HepG2 (cell line): ENCODE results near the gene ASTN2. TPM values are rescaled to one million over a fixed set of nuclear protein-coding genes. Genes with fewer than 3 reads are reported as not detected.

ENCODE experiments used
- ATAC-seq: fragments of 200-7000 bp; cut with Tn5 transposase; 3 replicates; pipeline ENCODE4 v1.9.1; 2020; ENCODE audit warnings: mild to moderate bottlenecking, moderate library complexity
- BruUV-seq: library from RNA; stranded (reverse); fragments of 400-500 nt; replicated peaks from 2 replicates; lab custom pipeline; 2021; lab: Mats Ljungman, UMichigan
- CTCF ChIA-PET: fragments of 300-600 bp; formaldehyde crosslinking; extraction: SDS; loops from one replicate; lab custom pipeline; 2021; ENCODE audit warnings: low total read pairs, inconsistent platforms, low intra/inter-chr PET ratio; lab: Yijun Ruan, JAX
- POLR2A ChIA-PET: fragments of 350-600 bp; sonication (Branson Sonifier 250); formaldehyde crosslinking; loops from one replicate; lab custom pipeline; 2020; ENCODE audit warnings: antibody characterized with exemption, inconsistent platforms; lab: Yijun Ruan, JAX
- DNase-seq: peaks from one replicate; pipeline ENCODE4 v3.0.0-alpha.2; 2015; ENCODE audit warnings: low spot score
- FAIRE-seq: peaks from 3 replicates; lab custom pipeline; 2011; peaks lifted over from hg19 to GRCh38; lab: Jason Lieb, UNC
- H2AFZ ChIP-seq: one replicate; pipeline ENCODE4 v1.6.1; 2011; ENCODE audit warnings: low read length, inconsistent platforms
- H3K27ac ChIP-seq: fragments of 300-600 bp; 3 replicates; pipeline ENCODE4 v1.8.0; 2011; ENCODE audit warnings: mixed run types, mild to moderate bottlenecking, mixed read lengths, low read length, inconsistent platforms; ENCODE audit not compliant: insufficient read depth; ENCODE audit errors: extremely low read length
- H3K27me3 ChIP-seq, 2 experiments: fragments of 200-600 bp in 1 of 2; 2 replicates in 1 of 2; 3 replicates in 1 of 2; pipeline versions ENCODE4 v1.6.0 to v1.8.0; 2011; ENCODE audit warnings: low read length in 2 of 2, mild to moderate bottlenecking in 2 of 2, moderate library complexity in 2 of 2, inconsistent platforms in 1 of 2; ENCODE audit not compliant: insufficient read depth in 2 of 2, control insufficient read depth in 1 of 2
- H3K36me3 ChIP-seq, 2 experiments: fragments of 200-600 bp in 1 of 2; replicated peaks in 1 of 2; 2 replicates in 1 of 2; 3 replicates in 1 of 2; pipeline versions ENCODE4 v1.5.1 to v1.8.0; 2011; ENCODE audit warnings: low read length in 2 of 2, inconsistent platforms in 1 of 2; ENCODE audit not compliant: insufficient read depth in 2 of 2, control insufficient read depth in 1 of 2
- H3K4me1 ChIP-seq: 2 replicates; pipeline ENCODE4 v1.5.1; 2012; ENCODE audit warnings: low read length, inconsistent platforms; ENCODE audit not compliant: insufficient read depth
- H3K4me2 ChIP-seq: 2 replicates; pipeline ENCODE4 v1.6.0; 2011; ENCODE audit warnings: low read depth, low read length, inconsistent platforms
- H3K4me3 ChIP-seq, 3 experiments: fragments of 200-600 bp in 1 of 3; sonication (generic), shearing (Covaris generic) in 1 of 3; replicated peaks in 1 of 3; 2 replicates each; pipeline ENCODE4 v1.5.1; 2011 to 2016; ENCODE audit warnings: low read length in 3 of 3, inconsistent platforms in 2 of 3, low read depth in 2 of 3, mild to moderate bottlenecking in 2 of 3, control low read depth in 1 of 3, mixed read lengths in 1 of 3; ENCODE audit not compliant: insufficient read depth in 1 of 3
- H3K79me2 ChIP-seq: one replicate; pipeline ENCODE4 v1.6.1; 2011; ENCODE audit warnings: low read length, inconsistent platforms; ENCODE audit not compliant: insufficient read depth
- H3K9ac ChIP-seq: 2 replicates; pipeline ENCODE4 v1.6.0; 2011; ENCODE audit warnings: mild to moderate bottlenecking, low read depth, low read length, inconsistent platforms; ENCODE audit not compliant: insufficient read depth
- H3K9me3 ChIP-seq: 2 replicates; pipeline ENCODE4 v1.5.1; 2012; ENCODE audit warnings: mild to moderate bottlenecking, low read length
- H4K20me1 ChIP-seq: 2 replicates; pipeline ENCODE4 v1.6.0; 2011; ENCODE audit warnings: inconsistent platforms, mild to moderate bottlenecking, low read length, moderate library complexity; ENCODE audit not compliant: insufficient read depth
- BHLHE40 ChIP-seq: IDR thresholded peaks from 2 replicates; pipeline ENCODE4 v1.6.1; 2011; ENCODE audit warnings: low read length, improper control_type of control experiment
- HNF1A ChIP-seq, 2 experiments: sonication (generic) in 1 of 2; formaldehyde crosslinking in 1 of 2; IDR thresholded peaks; 2 replicates each; pipeline versions ENCODE4 v1.4.0 to v1.6.1; 2016 to 2020; ENCODE audit warnings: borderline replicate concordance in 1 of 2, low read depth in 1 of 2, mild to moderate bottlenecking in 1 of 2, missing genetic modification reagents in 1 of 2
- IRF9 ChIP-seq: sonication (generic); formaldehyde crosslinking; IDR thresholded peaks from 2 replicates; pipeline ENCODE4 v1.8.0; 2022; ENCODE audit warnings: missing genetic modification reagents, mild to moderate bottlenecking, borderline replicate concordance
- NFIC ChIP-seq: IDR thresholded peaks from 2 replicates; pipeline ENCODE4 v1.6.1; 2012; ENCODE audit warnings: mild to moderate bottlenecking, low read length, inconsistent platforms
- PAF1 ChIP-seq: IDR thresholded peaks from 2 replicates; pipeline ENCODE4 v1.6.1; 2016; ENCODE audit warnings: missing genetic modification reagents, missing compliant biosample characterization
- TBL1XR1 ChIP-seq: fragments of 150-350 bp; IDR thresholded peaks from 2 replicates; pipeline ENCODE4 v1.6.1; 2014; ENCODE audit warnings: borderline replicate concordance, low read length; ENCODE audit not compliant: partially characterized antibody
- ZNF205 ChIP-seq: IDR thresholded peaks from 2 replicates; pipeline ENCODE4 v1.6.1; 2018; ENCODE audit warnings: missing biosample characterization, missing genetic modification reagents
- WGBS: methylation state at CpG from one replicate; pipeline ENCODE4 v1.1.6; 2017; ENCODE audit warnings: low lambda C conversion rate; 5-methylcytosine and 5-hydroxymethylcytosine counted together
- in situ Hi-C: cut with HindIII; loops from 2 replicates; pipeline ENCODE4 v1.10.0; 2017; ENCODE audit warnings: low pct_unique_long_range_greater_than_20kb; ENCODE audit not compliant: extremely low pct_ligation_motif_present
- intact Hi-C: fragments of 100-400 bp; cut with micrococcal nuclease; formaldehyde crosslinking; loops from one replicate; pipeline ENCODE4 v1.10.0; 2022; ENCODE audit not compliant: unreplicated experiment
- polyA plus RNA-seq, 8 experiments: library from polyadenylated mRNA; depleted of rRNA in 3 of 8; stranded (reverse) in 7 of 8; unstranded in 1 of 8; fragments of >200 nt; fragmentation: Illumina TruSeq in 4 of 8; extraction: Trizol in 4 of 8; gene quantifications; 2 replicates each; pipeline versions ENCODE4 v1.2.1 to v1.2.3, GENCODE V29; 2011 to 2016; ENCODE audit warnings: low read depth in 4 of 8, missing spikeins in 1 of 8, mixed read lengths in 1 of 8; ENCODE audit not compliant: insufficient read depth in 1 of 8
- total RNA-seq, 5 experiments: library from RNA; depleted of rRNA; stranded (reverse); fragments of >200 nt; fragmentation: Illumina TruSeq; extraction: Trizol; gene quantifications; 2 replicates each; pipeline ENCODE4 v1.2.3, GENCODE V29; 2016; ENCODE audit warnings: low read depth in 1 of 5

Gene ASTN2
- total and polyA plus RNA-seq, 2 of the 13 experiments (the other 11 are each of a cell fraction or from before 2014, with no cell fraction given): 5.2 to 13.5 TPM

- WGBS: 98% methylated on average over 2 of the region's 2 CpGs
- H3K9me3 ChIP-seq: no peaks in the 10 kb centered on the region
- H3K9ac ChIP-seq: no peak overlapping the region
- FAIRE-seq (no peak), ATAC-seq (no peak), DNase-seq (no peak)
- intact Hi-C loops: no loop called here
- H3K4me3 ChIP-seq: no peak overlapping the region
- no peaks in the 10 kb centered on the region for H3K27me3 ChIP-seq
- no peaks in the 10 kb centered on the region for H3K4me1 ChIP-seq
- CTCF ChIA-PET: no interaction called here
- no peak for TF ChIP-seq NFIC
- TF ChIP-seq TBL1XR1: no peak
- TF ChIP-seq HNF1A (IDR thresholded peaks at IDR 0.05; ENCODE audit: low read depth): no peak
- no peak for TF ChIP-seq HNF1A (CRISPR knock-in tag; IDR thresholded peaks at IDR 0.05; ENCODE audit: borderline replicate concordance)
- TF ChIP-seq IRF9 (CRISPR knock-in tag): no peak
- TF ChIP-seq PAF1 (CRISPR knock-in tag): no peak
- no peak for TF ChIP-seq ZNF205 (CRISPR knock-in tag)
- TF ChIP-seq BHLHE40: no peak
- in situ Hi-C loops: no loop called here
- no peak overlapping the region for H3K4me2 ChIP-seq
- BruUV-seq: no TSS peak
- no peaks in the 10 kb centered on the region for H3K79me2 ChIP-seq
- POLR2A ChIA-PET: no interaction called here
- no peaks in the 10 kb centered on the region for H4K20me1 ChIP-seq
- H3K27ac ChIP-seq: no peak overlapping the region
- H2AFZ ChIP-seq: no peak overlapping the region
- no peaks in the 10 kb centered on the region for H3K36me3 ChIP-seq
Observed at GRCh38 chr9:116596646-116597045, 818.2 kb downstream of the ASTN2 start.
